ENCODE results near the gene B4GALT1.

B4GALT1 gene

DNA sequence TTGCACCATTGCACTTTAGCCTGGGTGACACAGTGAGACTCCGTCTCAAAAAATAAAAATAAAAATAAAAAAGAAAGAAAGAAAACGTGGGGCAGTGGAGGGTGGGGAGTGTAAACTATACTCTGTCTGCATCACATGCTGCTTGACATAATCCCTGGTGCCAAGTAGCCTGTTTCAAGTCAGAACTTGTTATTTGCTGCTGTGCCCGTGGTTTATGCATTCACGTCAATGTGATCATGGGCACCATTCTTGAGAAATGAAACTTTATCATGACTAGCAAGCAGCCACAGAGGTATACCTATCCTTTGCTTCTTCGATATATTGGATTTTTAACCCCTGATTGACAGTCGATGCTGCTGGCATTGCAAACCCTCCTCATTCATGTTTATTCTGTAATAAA is 86.6 kb downstream of the B4GALT1 start:
- TF ChIP-seq GATA2 (IDR thresholded peaks at IDR 0.05; ENCODE audit: low read depth, low read length) (no peak), GATA3 (IDR thresholded peaks at IDR 0.05; ENCODE audit: low read depth, low read length) (no peak)

DNA sequence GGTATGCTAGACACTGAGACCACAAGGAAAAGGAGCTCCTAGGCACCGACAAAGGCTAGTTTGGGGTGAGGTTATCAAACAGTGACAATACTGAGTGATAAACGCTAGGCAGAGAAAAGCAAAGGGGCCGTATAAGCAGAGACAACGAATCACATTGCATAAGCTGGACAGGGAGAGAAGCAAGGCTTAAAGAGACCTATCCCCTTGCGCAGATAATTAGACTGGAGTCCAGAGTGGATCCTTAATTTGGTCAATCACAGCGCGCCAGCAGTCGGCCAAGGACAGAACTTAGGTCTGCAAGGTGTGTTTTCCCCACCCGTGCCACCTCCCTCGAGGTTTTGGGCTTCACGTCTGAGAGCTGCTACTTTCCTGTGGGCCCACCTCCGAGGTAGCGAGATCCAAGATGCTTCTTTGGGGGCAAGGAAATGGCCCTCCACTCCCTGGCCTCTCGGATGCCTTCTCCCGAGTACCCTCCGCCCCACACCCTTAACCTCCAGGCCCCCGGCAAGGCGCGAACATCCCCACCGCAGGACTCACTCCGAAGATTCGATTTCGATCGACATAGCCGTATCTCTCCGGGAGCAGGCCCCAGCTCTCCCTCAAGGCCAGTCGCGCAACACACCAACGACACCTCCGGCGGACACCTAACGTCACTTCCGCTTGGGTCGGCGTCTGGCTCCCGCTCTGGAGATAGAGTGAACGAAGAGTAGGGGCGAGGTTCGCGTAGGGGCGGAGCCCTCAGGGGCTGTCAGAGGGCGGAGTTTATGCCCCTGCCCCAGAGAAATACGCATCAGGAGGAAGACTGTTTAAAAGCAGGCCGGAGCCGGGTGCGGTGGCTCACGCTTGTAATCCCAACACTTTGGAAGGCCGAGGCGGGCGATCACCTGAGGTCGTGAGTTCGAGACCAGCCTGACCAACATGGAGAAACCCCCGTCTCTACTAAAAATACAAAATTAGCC is 90.8 kb downstream of the B4GALT1 start, which contains the start of gene SMU1:
TSS of gene SMU1 (minus strand) at position 629 of the 959 bp plus-strand sequence. CDS start at position 563, 66 bp downstream.
- TF ChIP-seq GATA3 (IDR thresholded peaks at IDR 0.05; ENCODE audit: low read depth, low read length): no peak
- TF ChIP-seq GATA2 (IDR thresholded peaks at IDR 0.05; ENCODE audit: low read depth, low read length): no peak

DNA sequence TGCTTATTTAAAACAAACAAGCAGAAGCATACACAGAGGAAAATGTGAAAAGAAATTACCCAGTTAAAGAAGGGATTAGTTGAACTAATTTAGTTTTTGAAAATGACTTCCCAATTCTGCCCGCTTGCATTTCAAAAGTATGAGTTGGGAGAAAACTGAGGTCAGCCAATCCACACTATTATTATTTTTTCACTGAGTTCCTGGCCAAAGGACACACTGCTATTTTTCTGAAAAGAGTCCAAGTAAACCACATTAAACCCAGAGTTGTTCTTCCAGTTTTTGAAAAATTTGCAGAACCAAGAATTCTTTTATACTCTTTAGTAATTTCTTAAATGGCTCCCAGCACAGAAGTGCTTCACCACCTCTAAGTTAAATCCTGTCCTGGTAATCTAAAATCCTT is 98.1 kb downstream of the B4GALT1 start:
- TF ChIP-seq GATA2 (IDR thresholded peaks at IDR 0.05; ENCODE audit: low read depth, low read length) (no peak), GATA3 (IDR thresholded peaks at IDR 0.05; ENCODE audit: low read depth, low read length) (no peak)

DNA sequence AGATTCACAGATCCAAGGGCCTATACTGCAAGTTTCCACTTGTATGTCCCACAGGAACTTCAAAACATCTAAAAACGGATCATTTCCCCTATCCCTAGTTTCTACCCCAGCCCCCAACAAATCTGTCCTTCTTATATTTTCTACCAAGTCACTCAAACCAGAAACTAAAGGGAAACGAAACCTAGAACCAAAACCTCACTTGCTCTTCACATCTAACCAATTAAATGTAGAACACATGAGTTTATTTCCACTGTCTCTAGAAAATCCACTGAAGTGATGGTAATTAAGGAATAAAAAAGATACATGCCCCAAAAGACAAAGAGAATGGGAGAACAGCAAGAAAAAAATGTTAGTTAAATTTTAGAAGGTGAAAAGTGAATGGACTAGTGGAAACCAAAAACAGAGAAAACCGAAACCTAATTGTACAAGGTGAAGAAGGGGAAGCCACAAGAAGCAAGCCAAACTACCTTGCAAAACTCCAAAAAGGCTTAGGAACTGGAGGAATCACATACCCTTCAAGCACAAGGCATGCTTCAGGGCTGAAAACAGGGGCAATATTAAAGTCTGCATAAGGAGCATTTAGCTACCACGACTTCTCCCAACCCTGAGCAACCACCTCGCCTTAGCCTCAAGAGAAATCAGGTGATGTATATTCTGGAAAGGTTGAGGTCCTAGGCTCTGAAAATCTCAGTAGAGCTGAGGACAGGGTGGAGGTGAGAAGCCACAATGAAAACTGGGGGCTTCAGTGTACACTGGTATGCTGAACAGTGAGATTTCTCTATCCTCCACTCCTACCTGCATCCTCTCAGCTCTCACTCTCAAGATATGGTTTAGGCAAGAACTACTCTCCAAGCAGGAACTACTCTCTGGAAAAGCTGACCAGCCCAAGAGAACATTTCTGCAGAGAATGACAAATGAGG is 101.7 kb downstream of the B4GALT1 start:
- no peak for TF ChIP-seq GATA2 (IDR thresholded peaks at IDR 0.05; ENCODE audit: low read depth, low read length)
- TF ChIP-seq GATA3 (IDR thresholded peaks at IDR 0.05; ENCODE audit: low read depth, low read length): no peak
